ENCODE measurements around the gene NELL1. TPM values are rescaled to one million over a fixed set of nuclear protein-coding genes. Genes with fewer than 3 reads are reported as not detected.

Gene NELL1
- total RNA-seq, 1 donor from 2014 or later: not detected

- DNase-seq: no peak
Measured at GRCh38 chr11:20669820-20670684, 666 bp downstream of the NELL1 start.

- DNase-seq: no peak
Measured at GRCh38 chr11:20670932-20671403, 1.6 kb downstream of the NELL1 start.

- peak; percentile 3 for DNase-seq
Measured at GRCh38 chr11:20671856-20672546, 2.6 kb downstream of the NELL1 start.

GRCh38 chr11:20672575-20672974, 3.2 kb downstream of the NELL1 start:
- peak; percentile 12 for DNase-seq

GRCh38 chr11:20676658-20677057, 7.3 kb downstream of the NELL1 start:
- DNase-seq: no peak

GRCh38 chr11:20688761-20689160, 19.4 kb downstream of the NELL1 start:
- no peak for DNase-seq

- DNase-seq: no peak
Measured at GRCh38 chr11:20707876-20708275, 38.5 kb downstream of the NELL1 start.

- no peak for DNase-seq
Measured at GRCh38 chr11:20712912-20713311, 43.5 kb downstream of the NELL1 start.

- no peak for DNase-seq
Measured at GRCh38 chr11:20715464-20715863, 46.1 kb downstream of the NELL1 start.

GRCh38 chr11:20715931-20716330, 46.5 kb downstream of the NELL1 start:
- no peak for DNase-seq

GRCh38 chr11:20719821-20720220, 50.4 kb downstream of the NELL1 start:
- DNase-seq: no peak

- DNase-seq: no peak
Measured at GRCh38 chr11:20723366-20723765, 54.0 kb downstream of the NELL1 start.

GRCh38 chr11:20729597-20730105, 60.3 kb downstream of the NELL1 start:
- no peak for DNase-seq

- no peak for DNase-seq
Measured at GRCh38 chr11:20731676-20732215, 62.4 kb downstream of the NELL1 start.

GRCh38 chr11:20739107-20739506, 69.7 kb downstream of the NELL1 start:
- no peak for DNase-seq

GRCh38 chr11:20739577-20739976, 70.2 kb downstream of the NELL1 start:
- no peak for DNase-seq

- DNase-seq: no peak
Measured at GRCh38 chr11:20754933-20755332, 85.5 kb downstream of the NELL1 start.

GRCh38 chr11:20759541-20759940, 90.2 kb downstream of the NELL1 start:
- DNase-seq: no peak

GRCh38 chr11:20760811-20761210, 91.4 kb downstream of the NELL1 start:
- DNase-seq: no peak

GRCh38 chr11:20762116-20762844, 92.9 kb downstream of the NELL1 start:
- no peak for DNase-seq

GRCh38 chr11:20762980-20763379, 93.6 kb downstream of the NELL1 start:
- DNase-seq: no peak

- no peak for DNase-seq
Measured at GRCh38 chr11:20770414-20770946, 101.1 kb downstream of the NELL1 start.

All from dermis blood vessel endothelial cell (primary cell).